T-helper 17 cell (primary cell): ENCODE results near the gene TRAF3IP3. TPM values are rescaled to one million over a fixed set of nuclear protein-coding genes. Genes with fewer than 3 reads are reported as not detected.

ENCODE experiments used
- ATAC-seq: fragments of 150-1000 bp; cut with Tn5 transposase; 2 replicates; pipeline ENCODE4 v1.10.0; 2021; ENCODE audit warnings: mild to moderate bottlenecking, moderate library complexity
- DNase-seq, 3 donors: peaks; one replicate each; pipeline versions ENCODE4 v3.0.0 to v3.0.0-alpha.2; 2020 to 2021
- H3K9me3 ChIP-seq: one replicate; pipeline ENCODE4 v1.7.0; 2013; ENCODE audit warnings: low read length, mild to moderate bottlenecking; ENCODE audit not compliant: control insufficient read depth, poor library complexity, severe bottlenecking
- H3K27ac Mint-ChIP-seq: one replicate; pipeline ENCODE4 v1.8.0; 2022; ENCODE audit warnings: mild to moderate bottlenecking, moderate library complexity, mixed read lengths
- H3K27me3 Mint-ChIP-seq: one replicate; pipeline ENCODE4 v1.8.0; 2022; ENCODE audit warnings: mixed read lengths
- H3K36me3 Mint-ChIP-seq: one replicate; pipeline ENCODE4 v1.8.0; 2022; ENCODE audit warnings: low read depth, mixed read lengths
- H3K4me1 Mint-ChIP-seq: one replicate; pipeline ENCODE4 v1.8.0; 2022; ENCODE audit warnings: mild to moderate bottlenecking, mixed read lengths
- H3K4me3 Mint-ChIP-seq: one replicate; pipeline ENCODE4 v1.8.0; 2022; ENCODE audit warnings: mild to moderate bottlenecking, moderate library complexity, mixed read lengths
- total RNA-seq, 4 donors: library from RNA in 2 of 4; stranded (reverse) in 2 of 4; gene quantifications; one replicate each; pipeline ENCODE4 v1.2.3 and lab custom pipeline; 2022 to 2026

TRAF3IP3 gene
- total RNA-seq, 2 donors from 2014 or later: 286 to 288 TPM

GRCh38 chr1:209817691-209818090, 61.8 kb downstream of the TRAF3IP3 start:
- no peak overlapping the region for H3K4me3 Mint-ChIP-seq
- H3K9me3 ChIP-seq: no peaks in the 10 kb centered on the region
- H3K4me1 Mint-ChIP-seq: peaks cover 11% of the 10 kb centered on the region
- DNase-seq (no peak), ATAC-seq (no peak)
- peaks cover 33% of the 10 kb centered on the region for H3K27me3 Mint-ChIP-seq
- H3K27ac Mint-ChIP-seq: no peak overlapping the region
- H3K36me3 Mint-ChIP-seq: peaks cover 4% of the 10 kb centered on the region

DNA sequence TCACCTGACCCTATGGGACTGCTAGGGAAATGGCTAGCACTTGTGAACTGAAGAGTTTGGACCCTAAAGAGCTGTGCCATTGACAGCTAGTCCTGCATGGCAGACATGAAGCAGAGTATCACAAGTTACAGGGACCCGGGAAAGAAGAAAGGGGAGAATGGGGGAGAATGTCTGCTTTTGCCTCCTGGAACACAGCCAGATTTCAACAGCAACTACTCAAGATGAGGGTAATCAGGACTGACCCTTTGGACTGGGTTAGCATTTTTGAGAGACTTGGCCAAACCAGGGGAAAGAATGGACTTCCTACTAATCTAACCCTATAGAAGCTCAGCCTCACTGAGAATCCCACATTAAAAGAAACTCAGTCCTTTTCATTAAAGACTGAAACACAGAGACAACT, 63.2 kb downstream of the TRAF3IP3 start:
- ATAC-seq (no peak), DNase-seq (no peak)
- no peaks in the 10 kb centered on the region for H3K9me3 ChIP-seq
- Mint-ChIP-seq H3K27me3 (peaks cover 35% of the 10 kb centered on the region), H3K4me3 (no peak overlapping the region), H3K4me1 (peaks cover 16% of the 10 kb centered on the region), H3K36me3 (peaks cover 8% of the 10 kb centered on the region), H3K27ac (peak overlapping the region; percentile 9)

- DNase-seq (no peak), ATAC-seq (no peak)
- Mint-ChIP-seq H3K36me3 (peaks cover 8% of the 10 kb centered on the region), H3K4me1 (peaks cover 9% of the 10 kb centered on the region), H3K27ac (no peak overlapping the region), H3K4me3 (no peak overlapping the region), H3K27me3 (peaks cover 35% of the 10 kb centered on the region)
- no peaks in the 10 kb centered on the region for H3K9me3 ChIP-seq
Measured at GRCh38 chr1:209820986-209821385, 65.1 kb downstream of the TRAF3IP3 start.

GRCh38 chr1:209822706-209823105, 66.9 kb downstream of the TRAF3IP3 start:
- H3K4me3 Mint-ChIP-seq: peak overlapping the region; percentile 36
- H3K27ac Mint-ChIP-seq: no peak overlapping the region

DNA sequence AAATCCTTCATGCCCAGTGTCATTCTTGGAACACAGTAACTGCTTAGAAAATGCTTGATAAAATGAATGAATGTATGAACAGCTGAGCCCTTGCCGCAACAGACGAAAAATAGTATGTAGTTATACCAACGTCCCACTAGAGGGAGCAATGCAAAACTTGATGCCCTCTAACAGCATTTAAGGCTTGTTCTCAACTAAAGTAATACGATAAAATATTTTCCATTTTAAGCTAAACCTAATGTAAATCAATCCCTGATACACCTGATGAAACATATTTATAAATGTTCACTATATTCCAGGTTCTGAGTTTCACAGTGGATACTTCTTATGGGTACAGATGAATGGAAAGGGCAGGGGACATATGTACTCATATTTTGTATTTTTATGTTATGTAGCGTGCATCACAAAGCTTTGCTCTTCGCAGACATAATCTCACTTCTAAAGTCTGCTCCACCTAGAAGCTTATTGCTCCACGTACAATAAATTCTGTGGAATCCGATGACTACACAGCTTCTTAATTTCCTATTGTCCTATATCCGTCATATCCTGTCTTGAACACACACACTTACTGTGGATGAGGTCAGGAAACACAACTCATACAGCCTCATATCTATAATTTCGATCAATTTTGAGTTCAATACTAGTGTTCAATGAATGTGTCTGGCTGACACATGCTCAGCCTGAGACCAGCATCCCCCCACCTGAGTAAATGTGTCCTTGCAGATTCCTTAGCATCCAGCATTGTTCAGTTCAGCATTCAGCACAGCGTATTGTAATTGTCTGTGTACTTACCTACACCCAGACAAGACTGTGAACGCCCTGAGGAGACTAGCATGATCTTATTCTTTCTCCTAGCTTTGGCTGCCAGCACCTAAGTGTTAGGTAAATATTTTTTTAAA, 67.5 kb downstream of the TRAF3IP3 start:
- Mint-ChIP-seq H3K4me1 (peaks cover 9% of the 10 kb centered on the region), H3K4me3 (peak overlapping the region; percentile 36), H3K36me3 (peaks cover 8% of the 10 kb centered on the region), H3K27ac (no peak overlapping the region), H3K27me3 (peaks cover 32% of the 10 kb centered on the region)
- ATAC-seq (peak; percentile 37), DNase-seq (no peak)
- no peaks in the 10 kb centered on the region for H3K9me3 ChIP-seq

More at GRCh38 chr1:209822706-209823105, 66.9 kb downstream of the TRAF3IP3 start:
- peaks cover 9% of the 10 kb centered on the region for H3K4me1 Mint-ChIP-seq
- H3K27me3 Mint-ChIP-seq: peaks cover 35% of the 10 kb centered on the region
- no peaks in the 10 kb centered on the region for H3K9me3 ChIP-seq
- ATAC-seq (no peak), DNase-seq (no peak)
- H3K36me3 Mint-ChIP-seq: peaks cover 8% of the 10 kb centered on the region

DNA sequence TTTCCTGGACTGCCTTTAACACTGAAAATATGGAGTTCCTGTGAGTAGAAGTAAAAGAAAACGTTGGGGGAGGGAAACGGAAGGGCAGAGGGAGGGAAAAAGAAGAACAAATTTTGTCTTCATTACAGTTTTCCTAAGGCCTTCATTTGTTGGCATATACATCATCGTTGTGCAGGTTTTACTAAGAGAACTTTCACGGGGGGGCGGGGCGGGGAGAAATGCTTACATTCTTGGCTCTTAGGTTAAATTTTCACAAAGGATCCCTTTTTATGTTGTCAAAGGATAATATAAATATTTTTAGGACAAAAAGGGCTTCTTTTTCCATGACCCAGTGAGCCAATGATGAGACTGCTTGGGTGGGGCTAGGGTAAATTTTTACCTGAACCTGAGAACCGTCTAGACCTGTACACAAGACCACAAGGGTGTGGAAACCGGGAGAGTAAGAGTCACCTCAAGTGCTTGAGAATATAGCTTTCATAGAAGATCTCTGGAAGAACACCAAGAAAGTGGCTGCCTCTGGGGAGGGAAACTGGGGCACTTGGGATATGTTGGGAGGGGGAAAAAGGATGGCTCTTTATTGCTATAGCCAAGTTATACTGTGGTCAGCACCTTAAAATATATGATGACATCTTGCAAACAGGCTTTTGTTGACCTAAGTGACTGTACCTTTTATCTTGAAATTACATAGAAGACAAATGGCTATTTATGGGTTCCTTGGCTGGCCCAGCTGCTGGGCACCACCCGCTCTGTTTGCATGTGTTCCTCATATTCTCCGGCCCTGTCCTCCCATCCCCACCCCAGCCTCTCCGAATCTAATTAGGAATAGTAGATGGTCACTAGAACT, 70.0 kb downstream of the TRAF3IP3 start:
- no peaks in the 10 kb centered on the region for H3K9me3 ChIP-seq
- Mint-ChIP-seq H3K27me3 (peaks cover 21% of the 10 kb centered on the region), H3K4me3 (no peak overlapping the region), H3K36me3 (peaks cover 7% of the 10 kb centered on the region), H3K27ac (no peak overlapping the region), H3K4me1 (peaks cover 18% of the 10 kb centered on the region)
- DNase-seq: no peak
- ATAC-seq: no peak

DNA sequence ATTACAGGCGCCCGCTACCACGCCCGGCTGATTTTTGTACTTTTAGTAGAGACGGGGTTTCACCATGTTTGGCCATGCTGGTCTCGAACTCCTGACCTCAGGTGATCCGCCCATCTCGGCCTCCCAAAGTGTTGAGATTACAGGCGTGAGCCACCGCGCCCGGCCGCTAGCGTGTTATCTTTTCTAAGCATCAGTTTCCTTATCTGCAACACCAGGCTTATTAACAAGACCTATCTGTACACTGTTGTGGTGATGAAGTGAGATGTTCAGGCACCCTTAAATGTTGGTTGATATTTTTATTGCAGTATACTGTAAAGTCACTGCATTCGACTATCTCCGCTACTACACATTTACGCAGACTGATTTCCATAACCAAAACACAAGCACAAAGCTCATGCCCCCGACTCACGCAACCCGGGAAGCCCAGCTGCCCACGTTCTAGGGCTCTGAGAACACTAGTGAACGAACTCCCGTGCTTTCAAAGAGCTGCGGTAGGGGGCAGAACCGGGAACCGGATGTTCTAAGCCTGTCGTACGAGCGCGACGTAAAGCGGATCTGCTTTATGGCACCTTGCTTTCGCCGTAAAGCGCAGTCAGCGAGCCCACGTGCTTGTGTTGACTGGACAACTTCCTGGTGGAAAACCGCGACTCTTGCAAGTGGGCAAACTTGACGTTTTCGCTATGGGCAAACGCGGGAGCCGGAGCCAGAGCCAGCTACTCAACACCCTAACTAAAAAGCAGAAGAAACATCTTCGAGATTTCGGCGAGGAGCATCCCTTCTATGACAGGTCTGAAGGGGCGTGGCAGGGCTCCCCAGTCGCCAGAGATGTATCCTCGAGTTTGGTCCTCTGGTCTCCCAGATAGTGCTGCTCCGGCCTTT, 71.8 kb downstream of the TRAF3IP3 start, which contains the start of gene UTP25:
Gene UTP25, plus strand, starts transcription at position 589 of the 879 bp plus-strand sequence. Its CDS starts 92 bp downstream, at position 681.
- peaks cover 6% of the 10 kb centered on the region for H3K27me3 Mint-ChIP-seq
- peaks cover 9% of the 10 kb centered on the region for H3K36me3 Mint-ChIP-seq
- ATAC-seq (peak; percentile 91), DNase-seq (peak; percentile 70 to 88 (median 84))
- no peaks in the 10 kb centered on the region for H3K9me3 ChIP-seq
- H3K4me3 Mint-ChIP-seq: peak within 1 kb of the TSS; percentile 94
- H3K27ac Mint-ChIP-seq: peak within 1 kb of the TSS; percentile 74
- peaks cover 21% of the 10 kb centered on the region for H3K4me1 Mint-ChIP-seq

GRCh38 chr1:209829716-209830115, 73.9 kb downstream of the TRAF3IP3 start:
- H3K4me3 Mint-ChIP-seq: peak overlapping the region; percentile 94
- peaks cover 22% of the 10 kb centered on the region for H3K4me1 Mint-ChIP-seq
- no peak for DNase-seq
- H3K9me3 ChIP-seq: no peaks in the 10 kb centered on the region
- H3K27ac Mint-ChIP-seq: peak overlapping the region; percentile 82
- H3K36me3 Mint-ChIP-seq: peaks cover 12% of the 10 kb centered on the region
- no peaks in the 10 kb centered on the region for H3K27me3 Mint-ChIP-seq
- no peak for ATAC-seq

GRCh38 chr1:209830722-209831121, 74.9 kb downstream of the TRAF3IP3 start:
- H3K4me1 Mint-ChIP-seq: peaks cover 22% of the 10 kb centered on the region
- H3K9me3 ChIP-seq: no peaks in the 10 kb centered on the region
- H3K4me3 Mint-ChIP-seq: no peak overlapping the region
- ATAC-seq (no peak), DNase-seq (no peak)
- H3K27me3 Mint-ChIP-seq: no peaks in the 10 kb centered on the region
- peaks cover 12% of the 10 kb centered on the region for H3K36me3 Mint-ChIP-seq
- H3K27ac Mint-ChIP-seq: no peak overlapping the region

DNA sequence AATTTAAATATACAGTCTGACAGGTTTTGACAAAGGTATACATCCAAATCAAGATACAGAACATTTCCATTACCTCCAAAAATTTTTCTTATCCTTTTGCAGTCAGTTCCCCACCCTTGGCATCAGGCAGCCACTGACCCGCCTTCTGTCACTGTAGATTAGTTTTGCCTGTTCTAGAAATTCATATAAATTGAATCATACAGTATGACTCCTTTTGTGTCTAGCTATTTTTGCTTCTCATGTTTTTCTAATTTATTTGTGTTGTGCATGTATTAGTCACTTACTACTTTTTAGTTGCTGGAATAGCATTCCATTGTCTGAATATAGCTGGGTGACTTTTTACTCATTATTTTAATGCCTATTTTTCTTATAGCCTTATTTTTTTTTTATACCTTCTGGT, 75.8 kb downstream of the TRAF3IP3 start:
- H3K4me1 Mint-ChIP-seq: peaks cover 22% of the 10 kb centered on the region
- ATAC-seq: no peak
- no peak overlapping the region for H3K4me3 Mint-ChIP-seq

More for the DNA sequence above, 75.8 kb downstream of the TRAF3IP3 start:
- Mint-ChIP-seq H3K36me3 (peaks cover 12% of the 10 kb centered on the region), H3K27me3 (no peaks in the 10 kb centered on the region), H3K27ac (no peak overlapping the region)
- DNase-seq: no peak
- H3K9me3 ChIP-seq: no peaks in the 10 kb centered on the region
